GM23338 (cell line): ENCODE results near the gene CTDSP2. TPM values are rescaled to one million over a fixed set of nuclear protein-coding genes. Genes with fewer than 3 reads are reported as not detected.

ENCODE experiments used
- ATAC-seq: fragments of 200-7000 bp; cut with Tn5 transposase; 3 replicates; pipeline ENCODE4 v1.9.1; 2020
- DNase-seq: peaks from one replicate; pipeline ENCODE4 v3.0.0-alpha.2; 2015; ENCODE audit warnings: low spot score
- H2AFZ ChIP-seq: fragments of 200-600 bp; sonication (generic); 2 replicates; pipeline ENCODE4 v1.8.0; 2016; ENCODE audit warnings: antibody characterized with exemption, mild to moderate bottlenecking, moderate library complexity
- H3F3A ChIP-seq: fragments of 200-600 bp; sonication (generic); replicated peaks from 2 replicates; pipeline ENCODE4 v1.8.0; 2017; ENCODE audit warnings: antibody characterized with exemption, mixed run types, low read depth
- H3K27ac ChIP-seq: fragments of 200-600 bp; sonication (generic); 2 replicates; pipeline ENCODE4 v1.6.1; 2016; ENCODE audit warnings: low read depth
- H3K27me3 ChIP-seq: fragments of 200-600 bp; sonication (generic); 2 replicates; pipeline ENCODE4 v1.8.0; 2016; ENCODE audit warnings: mild to moderate bottlenecking, mixed run types, moderate library complexity; ENCODE audit not compliant: insufficient read depth
- H3K36me3 ChIP-seq: fragments of 200-600 bp; sonication (generic); 2 replicates; pipeline ENCODE4 v1.8.0; 2016; ENCODE audit warnings: mild to moderate bottlenecking; ENCODE audit not compliant: insufficient read depth
- H3K4me1 ChIP-seq: fragments of 200-600 bp; sonication (generic); 2 replicates; pipeline ENCODE4 v1.8.0; 2016; ENCODE audit warnings: mild to moderate bottlenecking, moderate library complexity; ENCODE audit not compliant: insufficient read depth
- H3K4me2 ChIP-seq: fragments of 200-600 bp; sonication (generic); 2 replicates; pipeline ENCODE4 v1.7.1; 2017; ENCODE audit warnings: mixed run types
- H3K4me3 ChIP-seq: fragments of 200-600 bp; sonication (generic); 2 replicates; pipeline ENCODE4 v1.6.1; 2016; ENCODE audit warnings: mixed run types
- H3K79me2 ChIP-seq: fragments of 200-600 bp; sonication (generic); replicated peaks from 2 replicates; pipeline ENCODE4 v1.8.0; 2017; ENCODE audit warnings: mild to moderate bottlenecking; ENCODE audit not compliant: insufficient read depth
- H3K9me2 ChIP-seq: fragments of 200-600 bp; sonication (generic); 2 replicates; pipeline ENCODE4 v1.8.0; 2017; ENCODE audit not compliant: insufficient read depth
- H4K20me1 ChIP-seq: fragments of 200-600 bp; sonication (generic); replicated peaks from 2 replicates; pipeline ENCODE4 v1.8.0; 2017; ENCODE audit warnings: mild to moderate bottlenecking; ENCODE audit not compliant: insufficient read depth
- H3K27ac Mint-ChIP-seq: 2 replicates; pipeline ENCODE4 v1.8.0; 2020; ENCODE audit warnings: inconsistent platforms, mild to moderate bottlenecking, moderate library complexity, mixed read lengths
- H3K27me3 Mint-ChIP-seq: 3 replicates; pipeline ENCODE4 v1.8.0; 2022; ENCODE audit warnings: low read depth, mild to moderate bottlenecking, moderate library complexity, mixed read lengths, inconsistent platforms; ENCODE audit not compliant: insufficient read depth, poor library complexity
- H3K36me3 Mint-ChIP-seq: 3 replicates; pipeline ENCODE4 v1.8.0; 2021; ENCODE audit warnings: low read depth, mild to moderate bottlenecking, inconsistent platforms, moderate library complexity, mixed read lengths
- H3K4me1 Mint-ChIP-seq: 3 replicates; pipeline ENCODE4 v1.8.0; 2020; ENCODE audit warnings: mild to moderate bottlenecking, inconsistent platforms, mixed read lengths
- H3K4me3 Mint-ChIP-seq: 3 replicates; pipeline ENCODE4 v1.8.0; 2021; ENCODE audit warnings: moderate library complexity, mild to moderate bottlenecking, inconsistent platforms, mixed read lengths
- H3K9me3 Mint-ChIP-seq: 3 replicates; pipeline ENCODE4 v1.8.0; 2020; ENCODE audit warnings: moderate library complexity, mild to moderate bottlenecking, inconsistent platforms, mixed read lengths
- CREB1 ChIP-seq: fragments of 250-450 bp; sonication (Bioruptor Pico); IDR thresholded peaks from 2 replicates; pipeline ENCODE4 v1.5.0; 2020; ENCODE audit warnings: low read depth, mild to moderate bottlenecking, moderate library complexity
- EZH2 ChIP-seq: fragments of 200-600 bp; sonication (generic); IDR thresholded peaks from one replicate; pipeline ENCODE4 v1.8.0; 2017; ENCODE audit warnings: antibody characterized with exemption, mild to moderate bottlenecking, low read depth; ENCODE audit not compliant: unreplicated experiment
- EZH2phosphoT487 ChIP-seq: fragments of 200-600 bp; sonication (generic); IDR thresholded peaks from one replicate; pipeline ENCODE4 v1.8.1; 2018; ENCODE audit warnings: antibody characterized with exemption; ENCODE audit not compliant: unreplicated experiment
- JUNB ChIP-seq: IDR thresholded peaks from one replicate; pipeline ENCODE4 v1.6.1; 2016; ENCODE audit warnings: antibody characterized with exemption; ENCODE audit not compliant: unreplicated experiment
- NANOG ChIP-seq: IDR thresholded peaks from 2 replicates; pipeline ENCODE4 v1.6.1; 2016; ENCODE audit warnings: antibody characterized with exemption, borderline replicate concordance
- POLR2AphosphoS5 ChIP-seq: IDR thresholded peaks from 2 replicates; pipeline ENCODE4 v1.6.1; 2016; ENCODE audit warnings: antibody characterized with exemption, low read depth
- STAT1 ChIP-seq: IDR thresholded peaks from one replicate; pipeline ENCODE4 v1.6.1; 2016; ENCODE audit warnings: antibody characterized with exemption; ENCODE audit not compliant: unreplicated experiment
- ZNF114 ChIP-seq: fragments of 250-450 bp; sonication (Bioruptor Pico); IDR thresholded peaks from 2 replicates; pipeline ENCODE4 v1.5.0; 2020; ENCODE audit warnings: mild to moderate bottlenecking, moderate library complexity
- ZNF331 ChIP-seq: fragments of 250-450 bp; sonication (Bioruptor Pico); IDR thresholded peaks from 2 replicates; pipeline ENCODE4 v1.5.0; 2020; ENCODE audit warnings: low read depth, mild to moderate bottlenecking, moderate library complexity
- polyA plus RNA-seq: library from polyadenylated mRNA; unstranded; fragments of >200 nt; fragmentation: Nextera tagmentation; extraction: Ambion mirVana; gene quantifications from 2 replicates; pipeline ENCODE4 v1.2.1, GENCODE V29; 2016
- total RNA-seq: library from RNA; depleted of rRNA; stranded (reverse); fragments of >200 nt; shearing (Covaris generic); gene quantifications from 2 replicates; pipeline ENCODE4 v1.2.3, GENCODE V29; 2014
- TF ChIP-seq, protein P1 (sequence below): fragments of 250-450 bp; sonication (Bioruptor Pico); IDR thresholded peaks from 2 replicates; pipeline ENCODE4 v1.5.0; 2020; ENCODE audit warnings: mild to moderate bottlenecking, moderate library complexity
- TF ChIP-seq, protein P2 (sequence below): IDR thresholded peaks from 2 replicates; pipeline ENCODE4 v1.6.1; 2016; ENCODE audit warnings: antibody characterized with exemption
- TF ChIP-seq, protein P3 (sequence below), 2 experiments: fragments of 200-600 bp in 1 of 2; sonication (generic) in 1 of 2; conservative IDR thresholded peaks; 2 replicates each; pipeline versions ENCODE4 v1.5.1 to v1.6.1; 2016 to 2017; ENCODE audit warnings: antibody characterized with exemption in 2 of 2, low read depth in 2 of 2, mild to moderate bottlenecking in 2 of 2, moderate library complexity in 1 of 2
- TF ChIP-seq, protein P4 (sequence below): IDR thresholded peaks from one replicate; pipeline ENCODE4 v1.6.1; 2018; ENCODE audit warnings: antibody characterized with exemption; ENCODE audit not compliant: unreplicated experiment

The CTDSP2 gene
- total and polyA plus RNA-seq, 2 experiments from 2014 or later: 22.8 to 81.9 TPM

DNA sequence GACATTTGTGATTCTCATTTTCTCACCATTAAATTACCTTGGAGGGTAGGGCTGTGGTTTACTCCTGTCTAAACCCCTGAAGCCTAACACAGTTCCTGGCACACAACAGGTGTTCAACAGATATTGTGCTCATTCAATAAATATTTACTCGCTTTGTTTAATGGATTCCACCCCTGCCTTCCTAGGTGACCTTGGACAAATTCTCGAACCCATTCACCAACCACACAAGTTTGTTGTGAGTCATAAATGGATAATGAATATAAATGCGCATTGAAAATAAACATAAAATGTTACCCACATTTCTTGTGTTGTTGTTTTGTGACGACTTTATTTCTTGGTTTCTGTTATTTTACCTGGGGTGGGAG is 64.3 kb downstream of the CTDSP2 start:
- peaks cover 1% of the 10 kb centered on the region for H4K20me1 ChIP-seq
- H3K27ac ChIP-seq: no peak overlapping the region
- Mint-ChIP-seq H3K4me1 (peaks cover 4% of the 10 kb centered on the region; the same call in 1 of the 3 replicates), H3K27me3 (peaks cover 5% of the 10 kb centered on the region), H3K9me3 (no peaks in the 10 kb centered on the region), H3K36me3 (peaks cover 23% of the 10 kb centered on the region), H3K4me3 (peak overlapping the region; percentile 100), H3K27ac (no peak overlapping the region)
- ATAC-seq (no peak), DNase-seq (no peak)
- H2AFZ ChIP-seq: no peak overlapping the region
- H3K4me2 ChIP-seq: no peak overlapping the region
- H3K4me3 ChIP-seq: peak overlapping the region; percentile 100; the same call in 1 of the 2 replicates
- H3K27me3 ChIP-seq: no peaks in the 10 kb centered on the region
- H3K79me2 ChIP-seq: peaks cover 18% of the 10 kb centered on the region
- H3F3A ChIP-seq: no peaks in the 10 kb centered on the region
- peaks cover 18% of the 10 kb centered on the region; the same call in 1 of the 2 replicates for H3K36me3 ChIP-seq
- H3K9me2 ChIP-seq: no peaks in the 10 kb centered on the region
- H3K4me1 ChIP-seq: peaks cover 5% of the 10 kb centered on the region; the same call in 1 of the 2 replicates
- TF ChIP-seq, protein P1, sequence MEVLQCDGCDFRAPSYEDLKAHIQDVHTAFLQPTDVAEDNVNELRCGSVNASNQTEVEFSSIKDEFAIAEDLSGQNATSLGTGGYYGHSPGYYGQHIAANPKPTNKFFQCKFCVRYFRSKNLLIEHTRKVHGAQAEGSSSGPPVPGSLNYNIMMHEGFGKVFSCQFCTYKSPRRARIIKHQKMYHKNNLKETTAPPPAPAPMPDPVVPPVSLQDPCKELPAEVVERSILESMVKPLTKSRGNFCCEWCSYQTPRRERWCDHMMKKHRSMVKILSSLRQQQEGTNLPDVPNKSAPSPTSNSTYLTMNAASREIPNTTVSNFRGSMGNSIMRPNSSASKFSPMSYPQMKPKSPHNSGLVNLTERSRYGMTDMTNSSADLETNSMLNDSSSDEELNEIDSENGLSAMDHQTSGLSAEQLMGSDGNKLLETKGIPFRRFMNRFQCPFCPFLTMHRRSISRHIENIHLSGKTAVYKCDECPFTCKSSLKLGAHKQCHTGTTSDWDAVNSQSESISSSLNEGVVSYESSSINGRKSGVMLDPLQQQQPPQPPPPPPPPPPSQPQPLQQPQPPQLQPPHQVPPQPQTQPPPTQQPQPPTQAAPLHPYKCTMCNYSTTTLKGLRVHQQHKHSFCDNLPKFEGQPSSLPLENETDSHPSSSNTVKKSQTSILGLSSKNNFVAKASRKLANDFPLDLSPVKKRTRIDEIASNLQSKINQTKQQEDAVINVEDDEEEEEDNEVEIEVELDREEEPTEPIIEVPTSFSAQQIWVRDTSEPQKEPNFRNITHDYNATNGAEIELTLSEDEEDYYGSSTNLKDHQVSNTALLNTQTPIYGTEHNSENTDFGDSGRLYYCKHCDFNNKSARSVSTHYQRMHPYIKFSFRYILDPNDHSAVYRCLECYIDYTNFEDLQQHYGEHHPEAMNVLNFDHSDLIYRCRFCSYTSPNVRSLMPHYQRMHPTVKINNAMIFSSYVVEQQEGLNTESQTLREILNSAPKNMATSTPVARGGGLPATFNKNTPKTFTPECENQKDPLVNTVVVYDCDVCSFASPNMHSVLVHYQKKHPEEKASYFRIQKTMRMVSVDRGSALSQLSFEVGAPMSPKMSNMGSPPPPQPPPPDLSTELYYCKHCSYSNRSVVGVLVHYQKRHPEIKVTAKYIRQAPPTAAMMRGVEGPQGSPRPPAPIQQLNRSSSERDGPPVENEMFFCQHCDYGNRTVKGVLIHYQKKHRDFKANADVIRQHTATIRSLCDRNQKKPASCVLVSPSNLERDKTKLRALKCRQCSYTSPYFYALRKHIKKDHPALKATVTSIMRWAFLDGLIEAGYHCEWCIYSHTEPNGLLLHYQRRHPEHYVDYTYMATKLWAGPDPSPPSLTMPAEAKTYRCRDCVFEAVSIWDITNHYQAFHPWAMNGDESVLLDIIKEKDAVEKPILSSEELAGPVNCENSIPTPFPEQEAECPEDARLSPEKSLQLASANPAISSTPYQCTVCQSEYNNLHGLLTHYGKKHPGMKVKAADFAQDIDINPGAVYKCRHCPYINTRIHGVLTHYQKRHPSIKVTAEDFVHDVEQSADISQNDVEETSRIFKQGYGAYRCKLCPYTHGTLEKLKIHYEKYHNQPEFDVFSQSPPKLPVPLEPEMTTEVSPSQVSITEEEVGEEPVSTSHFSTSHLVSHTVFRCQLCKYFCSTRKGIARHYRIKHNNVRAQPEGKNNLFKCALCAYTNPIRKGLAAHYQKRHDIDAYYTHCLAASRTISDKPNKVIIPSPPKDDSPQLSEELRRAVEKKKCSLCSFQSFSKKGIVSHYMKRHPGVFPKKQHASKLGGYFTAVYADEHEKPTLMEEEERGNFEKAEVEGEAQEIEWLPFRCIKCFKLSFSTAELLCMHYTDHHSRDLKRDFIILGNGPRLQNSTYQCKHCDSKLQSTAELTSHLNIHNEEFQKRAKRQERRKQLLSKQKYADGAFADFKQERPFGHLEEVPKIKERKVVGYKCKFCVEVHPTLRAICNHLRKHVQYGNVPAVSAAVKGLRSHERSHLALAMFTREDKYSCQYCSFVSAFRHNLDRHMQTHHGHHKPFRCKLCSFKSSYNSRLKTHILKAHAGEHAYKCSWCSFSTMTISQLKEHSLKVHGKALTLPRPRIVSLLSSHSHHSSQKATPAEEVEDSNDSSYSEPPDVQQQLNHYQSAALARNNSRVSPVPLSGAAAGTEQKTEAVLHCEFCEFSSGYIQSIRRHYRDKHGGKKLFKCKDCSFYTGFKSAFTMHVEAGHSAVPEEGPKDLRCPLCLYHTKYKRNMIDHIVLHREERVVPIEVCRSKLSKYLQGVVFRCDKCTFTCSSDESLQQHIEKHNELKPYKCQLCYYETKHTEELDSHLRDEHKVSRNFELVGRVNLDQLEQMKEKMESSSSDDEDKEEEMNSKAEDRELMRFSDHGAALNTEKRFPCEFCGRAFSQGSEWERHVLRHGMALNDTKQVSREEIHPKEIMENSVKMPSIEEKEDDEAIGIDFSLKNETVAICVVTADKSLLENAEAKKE (CRISPR knock-in tag): no peak
- TF ChIP-seq, protein P2, sequence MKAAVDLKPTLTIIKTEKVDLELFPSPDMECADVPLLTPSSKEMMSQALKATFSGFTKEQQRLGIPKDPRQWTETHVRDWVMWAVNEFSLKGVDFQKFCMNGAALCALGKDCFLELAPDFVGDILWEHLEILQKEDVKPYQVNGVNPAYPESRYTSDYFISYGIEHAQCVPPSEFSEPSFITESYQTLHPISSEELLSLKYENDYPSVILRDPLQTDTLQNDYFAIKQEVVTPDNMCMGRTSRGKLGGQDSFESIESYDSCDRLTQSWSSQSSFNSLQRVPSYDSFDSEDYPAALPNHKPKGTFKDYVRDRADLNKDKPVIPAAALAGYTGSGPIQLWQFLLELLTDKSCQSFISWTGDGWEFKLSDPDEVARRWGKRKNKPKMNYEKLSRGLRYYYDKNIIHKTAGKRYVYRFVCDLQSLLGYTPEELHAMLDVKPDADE: no peak
- TF ChIP-seq ZNF114 (no peak), JUNB (no peak), EZH2phosphoT487 (no peak), NANOG (no peak), POLR2AphosphoS5 (no peak), ZNF331 (CRISPR knock-in tag) (no peak), CREB1 (no peak), STAT1 (no peak), EZH2 (no peak)
- TF ChIP-seq, protein P3, sequence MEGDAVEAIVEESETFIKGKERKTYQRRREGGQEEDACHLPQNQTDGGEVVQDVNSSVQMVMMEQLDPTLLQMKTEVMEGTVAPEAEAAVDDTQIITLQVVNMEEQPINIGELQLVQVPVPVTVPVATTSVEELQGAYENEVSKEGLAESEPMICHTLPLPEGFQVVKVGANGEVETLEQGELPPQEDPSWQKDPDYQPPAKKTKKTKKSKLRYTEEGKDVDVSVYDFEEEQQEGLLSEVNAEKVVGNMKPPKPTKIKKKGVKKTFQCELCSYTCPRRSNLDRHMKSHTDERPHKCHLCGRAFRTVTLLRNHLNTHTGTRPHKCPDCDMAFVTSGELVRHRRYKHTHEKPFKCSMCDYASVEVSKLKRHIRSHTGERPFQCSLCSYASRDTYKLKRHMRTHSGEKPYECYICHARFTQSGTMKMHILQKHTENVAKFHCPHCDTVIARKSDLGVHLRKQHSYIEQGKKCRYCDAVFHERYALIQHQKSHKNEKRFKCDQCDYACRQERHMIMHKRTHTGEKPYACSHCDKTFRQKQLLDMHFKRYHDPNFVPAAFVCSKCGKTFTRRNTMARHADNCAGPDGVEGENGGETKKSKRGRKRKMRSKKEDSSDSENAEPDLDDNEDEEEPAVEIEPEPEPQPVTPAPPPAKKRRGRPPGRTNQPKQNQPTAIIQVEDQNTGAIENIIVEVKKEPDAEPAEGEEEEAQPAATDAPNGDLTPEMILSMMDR (conservative IDR thresholded peaks at IDR 0.05; ENCODE audit: low read depth in 2 of 2): no peak
- TF ChIP-seq, protein P4, sequence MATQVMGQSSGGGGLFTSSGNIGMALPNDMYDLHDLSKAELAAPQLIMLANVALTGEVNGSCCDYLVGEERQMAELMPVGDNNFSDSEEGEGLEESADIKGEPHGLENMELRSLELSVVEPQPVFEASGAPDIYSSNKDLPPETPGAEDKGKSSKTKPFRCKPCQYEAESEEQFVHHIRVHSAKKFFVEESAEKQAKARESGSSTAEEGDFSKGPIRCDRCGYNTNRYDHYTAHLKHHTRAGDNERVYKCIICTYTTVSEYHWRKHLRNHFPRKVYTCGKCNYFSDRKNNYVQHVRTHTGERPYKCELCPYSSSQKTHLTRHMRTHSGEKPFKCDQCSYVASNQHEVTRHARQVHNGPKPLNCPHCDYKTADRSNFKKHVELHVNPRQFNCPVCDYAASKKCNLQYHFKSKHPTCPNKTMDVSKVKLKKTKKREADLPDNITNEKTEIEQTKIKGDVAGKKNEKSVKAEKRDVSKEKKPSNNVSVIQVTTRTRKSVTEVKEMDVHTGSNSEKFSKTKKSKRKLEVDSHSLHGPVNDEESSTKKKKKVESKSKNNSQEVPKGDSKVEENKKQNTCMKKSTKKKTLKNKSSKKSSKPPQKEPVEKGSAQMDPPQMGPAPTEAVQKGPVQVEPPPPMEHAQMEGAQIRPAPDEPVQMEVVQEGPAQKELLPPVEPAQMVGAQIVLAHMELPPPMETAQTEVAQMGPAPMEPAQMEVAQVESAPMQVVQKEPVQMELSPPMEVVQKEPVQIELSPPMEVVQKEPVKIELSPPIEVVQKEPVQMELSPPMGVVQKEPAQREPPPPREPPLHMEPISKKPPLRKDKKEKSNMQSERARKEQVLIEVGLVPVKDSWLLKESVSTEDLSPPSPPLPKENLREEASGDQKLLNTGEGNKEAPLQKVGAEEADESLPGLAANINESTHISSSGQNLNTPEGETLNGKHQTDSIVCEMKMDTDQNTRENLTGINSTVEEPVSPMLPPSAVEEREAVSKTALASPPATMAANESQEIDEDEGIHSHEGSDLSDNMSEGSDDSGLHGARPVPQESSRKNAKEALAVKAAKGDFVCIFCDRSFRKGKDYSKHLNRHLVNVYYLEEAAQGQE: no peak
